ENCODE data around the gene STEAP1. TPM values are rescaled to one million over a fixed set of nuclear protein-coding genes. Genes with fewer than 3 reads are reported as not detected.
A peak's percentile ranks its signal among the peaks of the same experiment; 100 is the strongest.
"Not testable (repeated sequence)": the region's sequence is repeated elsewhere in the genome, so short reads cannot be mapped to it uniquely, and the experiment has no call there.

STEAP1 gene
- total RNA-seq, 1 donor from 2014 or later, result 1.0 TPM

DNA sequence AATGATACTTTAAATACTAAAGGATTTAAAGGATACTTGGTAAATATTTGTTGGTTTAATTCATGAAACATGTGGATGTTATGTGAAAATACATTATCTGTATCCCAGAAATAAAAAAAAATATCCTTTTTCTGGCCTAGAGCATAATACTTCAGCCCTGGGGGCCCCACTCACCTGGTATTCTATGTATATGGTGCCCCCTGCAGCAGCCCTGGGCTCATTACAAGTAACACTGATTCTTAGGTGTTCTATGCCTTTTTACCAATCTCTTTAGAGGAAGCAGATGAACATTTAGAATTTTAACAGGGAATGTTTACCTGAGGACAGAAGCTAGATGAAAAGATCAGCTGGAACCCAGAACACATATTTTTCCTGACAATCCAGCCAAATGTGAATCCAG is 4.8 kb upstream of the STEAP1 start:
- not testable (repeated sequence) for H3K27me3 Mint-ChIP-seq (ENCODE audit: unreplicated experiment); H3K36me3 Mint-ChIP-seq (ENCODE audit: low read depth, unreplicated experiment); H3K27ac Mint-ChIP-seq (ENCODE audit: unreplicated experiment); H3K4me1 Mint-ChIP-seq (ENCODE audit: unreplicated experiment); H3K9me3 Mint-ChIP-seq (ENCODE audit: unreplicated experiment); H3K4me3 Mint-ChIP-seq (ENCODE audit: unreplicated experiment)
- peak; percentile 47 for TF ChIP-seq CTCF (IDR thresholded peaks at IDR 0.05; ENCODE audit: unreplicated experiment)
- peak; percentile 64 for DNase-seq (ENCODE audit: low spot score)

GRCh38 chr7:90151884-90152283 is 2.4 kb upstream of the STEAP1 start:
- H3K9me3 Mint-ChIP-seq (ENCODE audit: unreplicated experiment); H3K27me3 Mint-ChIP-seq (ENCODE audit: unreplicated experiment); H3K27ac Mint-ChIP-seq (ENCODE audit: unreplicated experiment); H3K4me3 Mint-ChIP-seq (ENCODE audit: unreplicated experiment); H3K36me3 Mint-ChIP-seq (ENCODE audit: low read depth, unreplicated experiment); DNase-seq (ENCODE audit: low spot score); H3K4me1 Mint-ChIP-seq (ENCODE audit: unreplicated experiment): not testable (repeated sequence)

GRCh38 chr7:90152642-90153253 is 1.5 kb upstream of the STEAP1 start:
- not testable (repeated sequence) for H3K36me3 Mint-ChIP-seq (ENCODE audit: low read depth, unreplicated experiment); H3K27ac Mint-ChIP-seq (ENCODE audit: unreplicated experiment); H3K27me3 Mint-ChIP-seq (ENCODE audit: unreplicated experiment); H3K4me3 Mint-ChIP-seq (ENCODE audit: unreplicated experiment); H3K9me3 Mint-ChIP-seq (ENCODE audit: unreplicated experiment); H3K4me1 Mint-ChIP-seq (ENCODE audit: unreplicated experiment)
- peak; percentile 68 for TF ChIP-seq CTCF (IDR thresholded peaks at IDR 0.05; ENCODE audit: unreplicated experiment)
- peak; percentile 15 for DNase-seq (ENCODE audit: low spot score)

DNA sequence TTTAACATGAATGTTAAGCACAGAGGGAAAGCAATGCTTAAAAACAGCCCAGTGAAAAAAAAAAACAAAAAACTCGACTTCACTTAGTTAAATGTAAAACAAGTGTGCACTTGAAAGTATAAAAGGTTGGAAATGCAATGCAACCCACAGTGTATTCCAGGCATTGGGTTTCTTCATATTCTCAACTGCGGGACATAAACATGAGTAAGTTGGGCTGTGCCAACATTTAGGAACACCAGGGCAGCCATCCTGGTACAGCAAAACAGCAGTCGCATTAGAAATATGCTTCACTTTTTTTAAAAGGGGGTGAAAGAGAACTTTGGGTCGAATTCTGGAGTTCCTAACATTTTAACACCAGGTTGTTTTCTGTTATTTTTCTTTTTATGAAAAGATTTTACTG is 937 bp downstream of the STEAP1 start:
- Mint-ChIP-seq H3K9me3 (ENCODE audit: unreplicated experiment) (no peaks in the 10 kb centered on the region), H3K4me3 (ENCODE audit: unreplicated experiment) (no peak overlapping the region), H3K4me1 (ENCODE audit: unreplicated experiment) (peaks cover 2% of the 10 kb centered on the region), H3K36me3 (ENCODE audit: low read depth, unreplicated experiment) (no peaks in the 10 kb centered on the region), H3K27ac (ENCODE audit: unreplicated experiment) (no peak overlapping the region), H3K27me3 (ENCODE audit: unreplicated experiment) (no peaks in the 10 kb centered on the region)
- TF ChIP-seq CTCF (IDR thresholded peaks at IDR 0.05; ENCODE audit: unreplicated experiment), result no peak
- no peak for DNase-seq (ENCODE audit: low spot score)

DNA sequence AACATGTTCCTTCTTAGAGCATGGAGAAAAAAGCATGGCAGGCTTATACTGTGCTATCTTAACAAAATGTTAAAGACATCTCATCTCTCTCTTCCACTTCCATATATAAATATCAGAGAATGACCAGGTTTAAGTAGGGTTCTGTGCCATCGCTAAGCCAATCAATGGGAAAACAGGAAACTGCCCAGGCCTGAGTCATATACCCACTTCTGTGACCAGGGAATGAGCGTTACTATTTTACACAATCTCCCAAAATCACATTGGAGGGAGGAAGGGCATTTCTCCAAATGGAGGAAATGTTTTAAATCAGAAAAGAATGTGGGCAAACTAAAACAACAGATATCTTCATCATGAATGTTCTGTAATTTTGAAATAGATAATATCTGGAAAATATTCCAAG is 3.1 kb downstream of the STEAP1 start:
- H3K27me3 Mint-ChIP-seq (ENCODE audit: unreplicated experiment); H3K27ac Mint-ChIP-seq (ENCODE audit: unreplicated experiment); DNase-seq (ENCODE audit: low spot score); H3K36me3 Mint-ChIP-seq (ENCODE audit: low read depth, unreplicated experiment); H3K9me3 Mint-ChIP-seq (ENCODE audit: unreplicated experiment); H3K4me1 Mint-ChIP-seq (ENCODE audit: unreplicated experiment); H3K4me3 Mint-ChIP-seq (ENCODE audit: unreplicated experiment): not testable (repeated sequence)

GRCh38 chr7:90157761-90158350 is 3.6 kb downstream of the STEAP1 start:
- not testable (repeated sequence) for H3K27me3 Mint-ChIP-seq (ENCODE audit: unreplicated experiment); DNase-seq (ENCODE audit: low spot score); H3K4me3 Mint-ChIP-seq (ENCODE audit: unreplicated experiment); H3K27ac Mint-ChIP-seq (ENCODE audit: unreplicated experiment); H3K9me3 Mint-ChIP-seq (ENCODE audit: unreplicated experiment); H3K36me3 Mint-ChIP-seq (ENCODE audit: low read depth, unreplicated experiment); H3K4me1 Mint-ChIP-seq (ENCODE audit: unreplicated experiment)
